ENCODE measurements around the gene MAP4K5. TPM values are rescaled to one million over a fixed set of nuclear protein-coding genes. Genes with fewer than 3 reads are reported as not detected.

Gene MAP4K5
- total and polyA plus RNA-seq, 2 experiments from 2014 or later = 98.0 to 166 TPM

DNA sequence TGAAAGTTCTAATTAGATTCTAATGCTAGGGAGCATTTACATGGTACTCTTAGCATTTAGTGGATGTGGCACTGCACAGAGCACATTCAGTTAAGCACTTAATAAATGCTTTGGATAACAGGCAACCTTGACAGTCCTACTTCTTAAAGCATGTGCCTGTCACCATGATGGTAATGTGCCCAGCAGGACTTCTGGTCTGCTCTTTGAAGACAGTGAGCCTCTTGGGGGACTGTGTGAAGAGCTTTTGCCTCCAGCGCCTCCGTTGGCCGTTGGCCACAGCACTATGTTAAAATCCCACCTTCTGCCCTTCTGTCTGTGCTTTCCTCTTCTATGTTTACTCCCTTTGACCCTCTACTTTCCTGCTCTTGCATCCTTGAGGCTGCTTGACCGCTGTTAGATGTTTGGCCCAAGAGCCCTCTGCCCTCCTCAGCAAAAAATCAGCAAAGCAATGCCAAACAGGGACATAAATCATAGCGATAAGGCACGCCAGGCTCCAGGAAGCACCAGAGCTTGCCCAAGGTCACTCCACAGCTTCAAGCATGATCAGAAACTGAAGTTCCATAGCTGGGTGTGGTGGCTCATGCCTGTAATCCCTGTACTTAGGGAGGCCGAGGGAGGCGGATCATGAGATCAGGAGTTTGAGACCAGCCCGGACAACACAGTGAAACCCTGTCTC is 144.0 kb downstream of the MAP4K5 start:
- Histone ChIP-seq H3K27ac (no peak overlapping the region), H2AFZ (no peak overlapping the region), H3F3A (ENCODE audit: insufficient read depth) (no peaks in the 10 kb centered on the region), H3K9me3 (ENCODE audit: low read depth) (no peaks in the 10 kb centered on the region), H4K20me1 (ENCODE audit: insufficient read depth) (no peaks in the 10 kb centered on the region), H3K36me3 (ENCODE audit: low read depth) (no peaks in the 10 kb centered on the region), H3K4me1 (ENCODE audit: insufficient read depth) (no peaks in the 10 kb centered on the region), H3K9me2 (ENCODE audit: insufficient read depth) (no peaks in the 10 kb centered on the region), H3K27me3 (replicated peaks; ENCODE audit: insufficient read depth) (no peaks in the 10 kb centered on the region), H3K4me2 (ENCODE audit: unreplicated experiment) (no peak overlapping the region), H3K4me3 (no peak overlapping the region), H3K79me2 (ENCODE audit: insufficient read depth) (no peaks in the 10 kb centered on the region), H3K9ac (no peak overlapping the region)
- WGBS, 2 experiments (ENCODE audit: low coverage in 1 of 2, low lambda C conversion rate in 2 of 2, missing lambda C conversion rate in 2 of 2) = 93 to 94% methylated on average over 9 of the region's 9 CpGs
- no peak for TF ChIP-seq EZH2 (IDR thresholded peaks at IDR 0.05; ENCODE audit: insufficient read depth, poor library complexity, severe bottlenecking)
- TF ChIP-seq EZH2phosphoT487 (IDR thresholded peaks at IDR 0.05; ENCODE audit: insufficient read depth, low read depth) = no peak
- in situ Hi-C loops (cut with MboI) = no loop called here
- DNase-seq = no peak

- Histone ChIP-seq H3K79me2 (ENCODE audit: insufficient read depth) (no peaks in the 10 kb centered on the region), H3K4me1 (ENCODE audit: insufficient read depth) (no peaks in the 10 kb centered on the region), H3K9me2 (ENCODE audit: insufficient read depth) (no peaks in the 10 kb centered on the region), H3F3A (ENCODE audit: insufficient read depth) (no peaks in the 10 kb centered on the region), H3K9me3 (ENCODE audit: low read depth) (no peaks in the 10 kb centered on the region), H3K27me3 (replicated peaks; ENCODE audit: insufficient read depth) (no peaks in the 10 kb centered on the region), H3K9ac (no peak overlapping the region), H3K4me2 (ENCODE audit: unreplicated experiment) (no peak overlapping the region), H3K4me3 (no peak overlapping the region), H3K27ac (no peak overlapping the region), H3K36me3 (ENCODE audit: low read depth) (no peaks in the 10 kb centered on the region), H2AFZ (no peak overlapping the region), H4K20me1 (ENCODE audit: insufficient read depth) (no peaks in the 10 kb centered on the region)
- TF ChIP-seq EZH2phosphoT487 (IDR thresholded peaks at IDR 0.05; ENCODE audit: insufficient read depth, low read depth) = no peak
- no peak for DNase-seq
- in situ Hi-C loops (cut with MboI) = no loop called here
- WGBS, 2 experiments (ENCODE audit: low coverage in 1 of 2, low lambda C conversion rate in 2 of 2, missing lambda C conversion rate in 2 of 2) = 100% methylated on average over 1 of the region's 1 CpG
These were observed 144.8 kb downstream of the MAP4K5 start for GRCh38 chr14:50387548-50387947.

GRCh38 chr14:50383618-50384225 is 148.6 kb downstream of the MAP4K5 start:
- H3K27ac ChIP-seq = no peak overlapping the region
- DNase-seq = no peak
- no peaks in the 10 kb centered on the region for H3K79me2 ChIP-seq (ENCODE audit: insufficient read depth)
- no peak for TF ChIP-seq EZH2 (IDR thresholded peaks at IDR 0.05; ENCODE audit: insufficient read depth, poor library complexity, severe bottlenecking)
- TF ChIP-seq EZH2phosphoT487 (IDR thresholded peaks at IDR 0.05; ENCODE audit: insufficient read depth, low read depth) = no peak
- no peak overlapping the region for H3K4me2 ChIP-seq (ENCODE audit: unreplicated experiment)
- H3K27me3 ChIP-seq (replicated peaks; ENCODE audit: insufficient read depth) = no peaks in the 10 kb centered on the region
- H3K36me3 ChIP-seq (ENCODE audit: low read depth) = no peaks in the 10 kb centered on the region
- H3K4me3 ChIP-seq = no peak overlapping the region
- no peak overlapping the region for H2AFZ ChIP-seq
- in situ Hi-C loops (cut with MboI) = no loop called here
- no peaks in the 10 kb centered on the region for H3K4me1 ChIP-seq (ENCODE audit: insufficient read depth)
- H3K9ac ChIP-seq = no peak overlapping the region
- 87 to 88% methylated on average over 3 of the region's 3 CpGs for WGBS, 2 experiments (ENCODE audit: low coverage in 1 of 2, low lambda C conversion rate in 2 of 2, missing lambda C conversion rate in 2 of 2)
- H3K9me3 ChIP-seq (ENCODE audit: low read depth) = no peaks in the 10 kb centered on the region
- no peaks in the 10 kb centered on the region for H3F3A ChIP-seq (ENCODE audit: insufficient read depth)
- H3K9me2 ChIP-seq (ENCODE audit: insufficient read depth) = no peaks in the 10 kb centered on the region
- H4K20me1 ChIP-seq (ENCODE audit: insufficient read depth) = no peaks in the 10 kb centered on the region

- DNase-seq = no peak
- Histone ChIP-seq H3F3A (ENCODE audit: insufficient read depth) (no peaks in the 10 kb centered on the region), H3K4me3 (no peak overlapping the region), H3K9me3 (ENCODE audit: low read depth) (no peaks in the 10 kb centered on the region), H3K36me3 (ENCODE audit: low read depth) (no peaks in the 10 kb centered on the region), H2AFZ (no peak overlapping the region), H3K9me2 (ENCODE audit: insufficient read depth) (no peaks in the 10 kb centered on the region), H3K27ac (no peak overlapping the region), H3K9ac (no peak overlapping the region), H3K27me3 (replicated peaks; ENCODE audit: insufficient read depth) (no peaks in the 10 kb centered on the region), H4K20me1 (ENCODE audit: insufficient read depth) (no peaks in the 10 kb centered on the region), H3K79me2 (ENCODE audit: insufficient read depth) (no peaks in the 10 kb centered on the region), H3K4me2 (ENCODE audit: unreplicated experiment) (no peak overlapping the region), H3K4me1 (ENCODE audit: insufficient read depth) (no peaks in the 10 kb centered on the region)
- WGBS, 2 experiments (ENCODE audit: low coverage in 1 of 2, low lambda C conversion rate in 2 of 2, missing lambda C conversion rate in 2 of 2) = 97 to 98% methylated on average over 14 of the region's 14 CpGs
- TF ChIP-seq EZH2phosphoT487 (IDR thresholded peaks at IDR 0.05; ENCODE audit: insufficient read depth, low read depth) (no peak), EZH2 (IDR thresholded peaks at IDR 0.05; ENCODE audit: insufficient read depth, poor library complexity, severe bottlenecking) (no peak)
- in situ Hi-C loops (cut with MboI) = no loop called here
These were observed 150.5 kb downstream of the MAP4K5 start for GRCh38 chr14:50381823-50382287.

Data from GM23248 (cell line).